CD14-positive monocyte (primary cell): Measurements from ENCODE around the gene CARS2. TPM values are rescaled to one million over a fixed set of nuclear protein-coding genes. Genes with fewer than 3 reads are reported as not detected.

Experiments
- DNase-seq, 3 donors: peaks; one replicate each; pipeline ENCODE4 v3.0.0-alpha.2; 2011 to 2022
- H2AFZ ChIP-seq: 2 replicates; pipeline ENCODE4 v1.6.0; 2012; ENCODE audit warnings: mild to moderate bottlenecking, low read depth, low read length, inconsistent platforms; ENCODE audit not compliant: insufficient read depth, poor library complexity, severe bottlenecking
- H3K27ac ChIP-seq, 2 donors: 1 replicate in 1 of 2; 2 replicates in 1 of 2; pipeline ENCODE4 v1.5.1; 2012 to 2013; ENCODE audit warnings: low read length in 2 of 2, control low read depth in 1 of 2, inconsistent platforms in 1 of 2, low read depth in 1 of 2, mild to moderate bottlenecking in 1 of 2
- H3K27me3 ChIP-seq, 2 donors: one replicate each; pipeline versions ENCODE4 v1.6.0 to v1.6.1; 2011 to 2013; ENCODE audit warnings: low read length in 2 of 2; ENCODE audit not compliant: control insufficient read depth in 2 of 2, insufficient read depth in 2 of 2
- H3K36me3 ChIP-seq, 2 donors: replicated peaks in 1 of 2; 1 replicate in 1 of 2; 2 replicates in 1 of 2; pipeline versions ENCODE4 v1.5.1 to v1.6.1; 2012 to 2013; ENCODE audit warnings: low read length in 2 of 2, control low read depth in 1 of 2, inconsistent platforms in 1 of 2, mild to moderate bottlenecking in 1 of 2; ENCODE audit not compliant: insufficient read depth in 2 of 2, control insufficient read depth in 1 of 2
- H3K4me1 ChIP-seq, 2 donors: 1 replicate in 1 of 2; 2 replicates in 1 of 2; pipeline versions ENCODE4 v1.5.1 to v1.6.1; 2012 to 2013; ENCODE audit warnings: low read length in 2 of 2, control low read depth in 1 of 2, inconsistent platforms in 1 of 2, mild to moderate bottlenecking in 1 of 2, moderate library complexity in 1 of 2; ENCODE audit not compliant: insufficient read depth in 2 of 2, control insufficient read depth in 1 of 2
- H3K4me2 ChIP-seq: replicated peaks from 2 replicates; pipeline ENCODE3; 2012; ENCODE audit warnings: low read length, moderate library complexity, mild to moderate bottlenecking; ENCODE audit not compliant: poor library complexity, severe bottlenecking; ENCODE audit errors: extremely low read depth
- H3K4me3 ChIP-seq, 3 experiments: fragments of 200-600 bp in 1 of 3; sonication (generic) in 1 of 3; replicated peaks in 1 of 3; 1 replicate in 2 of 3; 2 replicates in 1 of 3; pipeline ENCODE4 v1.5.1; 2011 to 2013; ENCODE audit warnings: low read length in 3 of 3, mild to moderate bottlenecking in 3 of 3, control low read depth in 2 of 3, low read depth in 2 of 3, inconsistent platforms in 1 of 3, moderate library complexity in 1 of 3
- H3K79me2 ChIP-seq: 2 replicates; pipeline ENCODE4 v1.6.0; 2012; ENCODE audit warnings: mild to moderate bottlenecking, control low read depth, inconsistent platforms, low read length, moderate library complexity; ENCODE audit not compliant: insufficient read depth
- H3K9ac ChIP-seq: 2 replicates; pipeline ENCODE4 v1.6.0; 2017; ENCODE audit warnings: low read length, mild to moderate bottlenecking; ENCODE audit not compliant: insufficient read depth, poor library complexity, severe bottlenecking
- H3K9me3 ChIP-seq, 2 donors: replicated peaks in 1 of 2; 1 replicate in 1 of 2; 2 replicates in 1 of 2; pipeline versions ENCODE4 v1.5.1 to v1.6.1; 2012 to 2013; ENCODE audit warnings: low read length in 2 of 2, control low read depth in 1 of 2; ENCODE audit not compliant: control insufficient read depth in 1 of 2, insufficient read depth in 1 of 2
- H4K20me1 ChIP-seq: 2 replicates; pipeline ENCODE4 v1.6.0; 2012; ENCODE audit warnings: mild to moderate bottlenecking, low read length, control low read depth, moderate library complexity; ENCODE audit not compliant: insufficient read depth
- H3K27ac Mint-ChIP-seq, 7 donors: one replicate each; pipeline ENCODE4 v1.8.0; 2020; ENCODE audit warnings: mild to moderate bottlenecking in 7 of 7, mixed read lengths in 7 of 7, moderate library complexity in 6 of 7, inconsistent platforms in 2 of 7
- H3K27me3 Mint-ChIP-seq, 3 donors: one replicate each; pipeline ENCODE4 v1.8.0; 2021 to 2022; ENCODE audit warnings: low read depth in 3 of 3, mild to moderate bottlenecking in 3 of 3, mixed read lengths in 3 of 3, moderate library complexity in 3 of 3, inconsistent platforms in 1 of 3
- H3K36me3 Mint-ChIP-seq, 2 donors: one replicate each; pipeline ENCODE4 v1.8.0; 2020; ENCODE audit warnings: mixed read lengths in 2 of 2, inconsistent platforms in 1 of 2, mild to moderate bottlenecking in 1 of 2
- H3K4me1 Mint-ChIP-seq: one replicate; pipeline ENCODE4 v1.8.0; 2020; ENCODE audit warnings: mild to moderate bottlenecking, mixed read lengths
- H3K4me3 Mint-ChIP-seq, 2 donors: one replicate each; pipeline ENCODE4 v1.8.0; 2020; ENCODE audit warnings: mild to moderate bottlenecking in 2 of 2, mixed read lengths in 2 of 2, moderate library complexity in 1 of 2
- H3K9me3 Mint-ChIP-seq, 7 donors: one replicate each; pipeline ENCODE4 v1.8.0; 2020 to 2022; ENCODE audit warnings: mixed read lengths in 7 of 7, mild to moderate bottlenecking in 6 of 7, moderate library complexity in 6 of 7, inconsistent platforms in 2 of 7
- WGBS: methylation state at CpG from one replicate; pipeline ENCODE4 v1.1.5; 2013; ENCODE audit warnings: missing lambda C conversion rate; ENCODE audit not compliant: insufficient coverage; 5-methylcytosine and 5-hydroxymethylcytosine counted together
- intact Hi-C, 2 donors: fragments of 100-400 bp; cut with micrococcal nuclease; formaldehyde crosslinking; loops; one replicate each; pipeline versions ENCODE4 v1.15.0 to v1.15.1; 2023
- polyA plus RNA-seq, 3 donors: library from polyadenylated mRNA; depleted of rRNA in 1 of 3; unstranded in 2 of 3; stranded (reverse) in 1 of 3; fragments of 300-500 nt in 2 of 3; fragments of >200 nt in 1 of 3; fragmentation: Illumina TruSeq in 2 of 3; gene quantifications; 1 replicate in 2 of 3; 2 replicates in 1 of 3; pipeline ENCODE4 v1.2.3, GENCODE V29; 2012 to 2021
- TF ChIP-seq, protein P1 (sequence below): fragments of 200-600 bp; IDR thresholded peaks from one replicate; pipeline ENCODE4 v1.8.0; 2022; ENCODE audit warnings: antibody characterized with exemption, mild to moderate bottlenecking

CARS2 gene
- polyA plus RNA-seq, 3 donors, result 130 to 305 (median 227) TPM

DNA sequence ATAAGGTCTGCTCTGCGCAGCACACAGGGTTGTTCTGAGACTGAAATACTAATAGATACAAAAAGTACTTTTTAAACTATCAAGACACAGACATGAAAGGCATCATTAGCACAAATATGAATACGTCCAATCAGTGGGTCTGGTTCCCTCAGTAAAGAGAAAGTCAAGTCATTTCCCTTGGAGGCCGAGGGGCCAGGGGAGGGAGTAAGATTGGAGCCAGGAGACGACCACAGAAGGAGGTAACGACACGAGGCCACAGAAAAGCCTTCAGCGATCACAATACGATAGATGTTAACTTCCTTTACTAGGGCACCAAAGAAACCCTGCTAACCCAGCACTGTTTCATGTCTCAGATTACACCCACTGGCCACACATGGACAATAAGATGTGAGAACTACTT, 5.3 kb downstream of the CARS2 start:
- peaks cover 73% of the 10 kb centered on the region for H3K79me2 ChIP-seq
- peak overlapping the region; percentile 91 for H3K27ac ChIP-seq
- intact Hi-C loops, result loop anchor here in 1 of 2 donors (5.0 kb wide), 1 partner anchor 38 kb away; no protein-coding TSS in a partner anchor
- peak overlapping the region; percentile 28 to 95 (median 84) for H3K27ac Mint-ChIP-seq
- peaks cover 53 to 65% of the 10 kb centered on the region in 2 donors for H3K36me3 Mint-ChIP-seq
- H3K4me1 ChIP-seq, result peaks cover 68 to 80% of the 10 kb centered on the region in 2 donors
- no peak for DNase-seq
- H2AFZ ChIP-seq, result no peak overlapping the region
- no peak overlapping the region for H3K9ac ChIP-seq
- no peak overlapping the region for H3K4me2 ChIP-seq
- no peaks in the 10 kb centered on the region for H3K9me3 Mint-ChIP-seq
- no peaks in the 10 kb centered on the region for H3K9me3 ChIP-seq
- no peak overlapping the region for H3K4me3 Mint-ChIP-seq
- no peak overlapping the region for H3K4me3 ChIP-seq
- TF ChIP-seq, protein P1, sequence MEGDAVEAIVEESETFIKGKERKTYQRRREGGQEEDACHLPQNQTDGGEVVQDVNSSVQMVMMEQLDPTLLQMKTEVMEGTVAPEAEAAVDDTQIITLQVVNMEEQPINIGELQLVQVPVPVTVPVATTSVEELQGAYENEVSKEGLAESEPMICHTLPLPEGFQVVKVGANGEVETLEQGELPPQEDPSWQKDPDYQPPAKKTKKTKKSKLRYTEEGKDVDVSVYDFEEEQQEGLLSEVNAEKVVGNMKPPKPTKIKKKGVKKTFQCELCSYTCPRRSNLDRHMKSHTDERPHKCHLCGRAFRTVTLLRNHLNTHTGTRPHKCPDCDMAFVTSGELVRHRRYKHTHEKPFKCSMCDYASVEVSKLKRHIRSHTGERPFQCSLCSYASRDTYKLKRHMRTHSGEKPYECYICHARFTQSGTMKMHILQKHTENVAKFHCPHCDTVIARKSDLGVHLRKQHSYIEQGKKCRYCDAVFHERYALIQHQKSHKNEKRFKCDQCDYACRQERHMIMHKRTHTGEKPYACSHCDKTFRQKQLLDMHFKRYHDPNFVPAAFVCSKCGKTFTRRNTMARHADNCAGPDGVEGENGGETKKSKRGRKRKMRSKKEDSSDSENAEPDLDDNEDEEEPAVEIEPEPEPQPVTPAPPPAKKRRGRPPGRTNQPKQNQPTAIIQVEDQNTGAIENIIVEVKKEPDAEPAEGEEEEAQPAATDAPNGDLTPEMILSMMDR, result no peak
- H3K4me1 Mint-ChIP-seq, result peaks cover 68% of the 10 kb centered on the region
- H3K36me3 ChIP-seq, result peaks cover 25 to 54% of the 10 kb centered on the region in 2 donors
- H4K20me1 ChIP-seq, result no peaks in the 10 kb centered on the region
- 20% methylated on average over 1 of the region's 8 CpGs for WGBS
- no peaks in the 10 kb centered on the region for H3K27me3 Mint-ChIP-seq
- H3K27me3 ChIP-seq, result no peaks in the 10 kb centered on the region

DNA sequence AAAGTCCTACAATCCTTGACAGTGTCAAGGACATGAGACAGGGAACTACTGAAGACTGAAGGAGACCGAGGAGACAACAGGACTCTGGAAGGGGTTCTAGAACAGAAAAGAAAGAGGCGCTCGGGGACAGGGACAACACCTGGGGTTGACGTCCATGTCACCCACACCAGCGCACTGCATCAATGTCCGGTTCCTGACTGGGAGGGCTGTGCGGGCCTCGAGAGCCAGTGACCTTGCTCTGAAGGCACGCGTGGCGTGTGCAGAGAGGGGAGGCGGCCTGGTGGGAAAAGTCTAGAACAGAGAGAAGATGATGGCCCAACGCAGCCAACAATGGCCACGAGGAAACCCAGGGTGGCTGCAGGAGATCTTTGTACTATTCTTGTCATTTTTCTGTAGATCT, 5.7 kb downstream of the CARS2 start:
- peaks cover 65 to 76% of the 10 kb centered on the region in 2 donors for H3K4me1 ChIP-seq
- H3K36me3 Mint-ChIP-seq, result peaks cover 55 to 67% of the 10 kb centered on the region in 2 donors
- no peaks in the 10 kb centered on the region for H3K9me3 Mint-ChIP-seq
- no peak for DNase-seq
- H2AFZ ChIP-seq, result no peak overlapping the region
- TF ChIP-seq, protein P1, result no peak
- H4K20me1 ChIP-seq, result no peaks in the 10 kb centered on the region
- H3K4me3 ChIP-seq, result no peak overlapping the region
- H3K4me1 Mint-ChIP-seq, result peaks cover 67% of the 10 kb centered on the region
- H3K27me3 ChIP-seq, result no peaks in the 10 kb centered on the region
- H3K4me2 ChIP-seq, result no peak overlapping the region
- H3K4me3 Mint-ChIP-seq, result no peak overlapping the region
- peak overlapping the region; percentile 91 for H3K27ac ChIP-seq
- H3K27ac Mint-ChIP-seq, result peak overlapping the region; percentile 84 to 96 (median 94)
- H3K9me3 ChIP-seq, result no peaks in the 10 kb centered on the region
- 94% methylated on average over 9 of the region's 14 CpGs for WGBS
- peaks cover 28 to 56% of the 10 kb centered on the region in 2 donors for H3K36me3 ChIP-seq
- H3K9ac ChIP-seq, result peak overlapping the region; percentile 11
- intact Hi-C loops, result loop anchor here in 1 of 2 donors (5.0 kb wide), 1 partner anchor 38 kb away; no protein-coding TSS in a partner anchor
- H3K79me2 ChIP-seq, result peaks cover 68% of the 10 kb centered on the region
- H3K27me3 Mint-ChIP-seq, result no peaks in the 10 kb centered on the region
